HG02571 (cell line): ENCODE data around the gene SOSTDC1.

Source experiments
- ATAC-seq: cut with Tn5 transposase; IDR thresholded peaks from one replicate; pipeline ENCODE4 v1.9.1; 2021; ENCODE audit warnings: mild to moderate bottlenecking, moderate library complexity; ENCODE audit not compliant: unreplicated experiment

Gene SOSTDC1

DNA sequence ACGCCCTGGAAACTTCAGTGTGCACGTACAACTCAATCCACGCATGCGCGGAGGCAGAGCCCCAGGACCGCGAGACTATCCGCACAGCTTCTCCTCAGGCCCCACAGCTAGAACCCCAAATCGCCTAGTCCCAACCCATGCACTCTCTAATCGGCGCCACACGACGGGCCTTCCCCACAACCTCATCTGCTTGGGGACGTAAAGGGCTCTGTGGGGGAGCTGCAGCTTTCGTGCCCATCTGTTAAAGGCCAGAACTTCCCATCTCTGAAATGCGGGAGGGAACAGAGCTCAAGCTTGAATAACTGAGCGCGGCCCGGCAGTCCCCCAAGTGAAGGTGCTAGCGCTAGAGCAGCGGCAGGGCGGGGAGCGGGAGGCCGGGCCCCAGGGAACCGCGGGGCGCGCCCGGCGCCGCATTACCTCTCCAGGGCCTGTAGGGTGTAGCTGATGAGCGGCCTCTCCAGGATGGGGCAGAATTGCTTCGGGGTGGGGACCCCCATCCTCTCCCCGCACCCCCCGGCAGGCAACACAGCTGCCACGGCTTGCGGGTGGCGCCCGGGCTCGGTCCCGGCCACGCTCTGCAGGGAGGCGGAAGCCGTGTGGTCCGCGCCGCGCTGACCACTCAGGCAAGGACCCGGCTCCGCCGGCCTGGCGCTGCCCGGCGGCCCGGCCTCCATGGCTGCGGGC, 44.7 kb downstream of the SOSTDC1 start:
- ATAC-seq: peak; percentile 86

DNA sequence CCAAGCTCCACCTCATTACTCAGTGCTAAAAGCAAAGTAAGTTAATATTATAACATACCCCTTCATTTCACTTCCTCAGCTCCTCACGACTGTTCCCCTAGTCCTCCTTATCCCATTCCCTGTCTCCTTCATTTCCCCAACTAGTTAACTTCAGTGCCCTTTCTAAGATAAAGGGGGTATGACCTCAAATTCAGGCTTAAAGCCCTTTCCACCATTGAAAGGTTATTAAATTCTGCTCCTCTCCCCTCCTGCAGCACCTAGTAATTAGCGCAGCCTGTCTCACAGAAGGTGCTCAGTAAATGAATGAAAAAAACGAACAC, 45.2 kb downstream of the SOSTDC1 start:
- ATAC-seq: no peak

DNA sequence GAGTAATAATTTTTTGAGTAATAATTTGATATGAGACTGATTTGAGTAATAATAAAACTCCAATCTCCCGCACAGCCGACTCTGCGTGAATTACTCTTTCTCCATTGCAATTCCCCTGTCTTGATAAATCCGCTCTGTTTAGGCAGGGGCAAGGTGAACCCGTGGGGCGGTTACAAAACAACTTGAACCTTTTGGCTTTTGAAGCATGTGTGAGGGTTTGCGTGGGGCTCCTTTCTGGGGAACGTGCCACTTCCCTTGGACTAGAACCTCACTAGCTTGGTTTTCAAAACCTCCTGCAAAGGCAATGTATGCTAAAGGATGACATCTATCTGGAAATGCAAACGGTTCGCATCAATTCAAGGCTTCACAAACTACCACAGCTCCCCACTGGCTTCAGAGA, 45.7 kb downstream of the SOSTDC1 start:
- no peak for ATAC-seq

DNA sequence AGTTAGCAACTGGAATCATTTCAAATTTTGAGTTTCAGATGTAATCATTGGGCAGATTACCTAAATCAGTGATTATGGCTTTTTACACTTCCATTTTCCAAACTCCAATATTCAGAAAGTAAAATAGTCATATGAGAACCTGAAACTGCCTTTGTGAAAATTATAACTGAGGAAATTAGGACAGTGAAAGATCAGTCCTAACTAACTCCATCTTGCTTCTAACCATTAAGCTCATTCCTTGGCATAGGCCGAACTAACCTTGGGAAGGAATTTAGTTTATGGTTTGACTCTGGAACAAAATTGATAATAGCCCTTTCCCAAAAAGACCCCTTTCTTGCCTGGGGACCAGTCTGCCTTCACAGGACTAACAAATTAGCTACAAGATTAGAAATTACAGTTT, 46.4 kb downstream of the SOSTDC1 start:
- no peak for ATAC-seq

DNA sequence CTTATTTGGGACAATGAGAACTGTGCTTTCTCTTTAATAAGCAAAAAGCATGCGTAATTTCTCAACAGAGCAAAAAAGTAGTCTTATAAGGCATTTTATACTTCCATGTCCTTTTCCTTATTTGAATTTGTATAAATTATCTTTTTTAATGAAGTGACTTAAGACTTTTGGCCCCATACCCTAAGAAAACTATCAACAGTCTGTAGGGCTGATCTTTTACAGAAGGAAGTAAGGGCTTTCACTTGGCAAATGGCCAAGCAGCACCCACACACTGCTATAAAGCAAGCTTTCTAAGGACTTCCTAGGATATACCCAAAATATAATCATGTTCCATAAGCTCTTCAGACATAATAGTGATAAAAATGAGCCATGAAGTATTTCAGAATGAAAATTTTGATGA, 47.6 kb downstream of the SOSTDC1 start:
- no peak for ATAC-seq

DNA sequence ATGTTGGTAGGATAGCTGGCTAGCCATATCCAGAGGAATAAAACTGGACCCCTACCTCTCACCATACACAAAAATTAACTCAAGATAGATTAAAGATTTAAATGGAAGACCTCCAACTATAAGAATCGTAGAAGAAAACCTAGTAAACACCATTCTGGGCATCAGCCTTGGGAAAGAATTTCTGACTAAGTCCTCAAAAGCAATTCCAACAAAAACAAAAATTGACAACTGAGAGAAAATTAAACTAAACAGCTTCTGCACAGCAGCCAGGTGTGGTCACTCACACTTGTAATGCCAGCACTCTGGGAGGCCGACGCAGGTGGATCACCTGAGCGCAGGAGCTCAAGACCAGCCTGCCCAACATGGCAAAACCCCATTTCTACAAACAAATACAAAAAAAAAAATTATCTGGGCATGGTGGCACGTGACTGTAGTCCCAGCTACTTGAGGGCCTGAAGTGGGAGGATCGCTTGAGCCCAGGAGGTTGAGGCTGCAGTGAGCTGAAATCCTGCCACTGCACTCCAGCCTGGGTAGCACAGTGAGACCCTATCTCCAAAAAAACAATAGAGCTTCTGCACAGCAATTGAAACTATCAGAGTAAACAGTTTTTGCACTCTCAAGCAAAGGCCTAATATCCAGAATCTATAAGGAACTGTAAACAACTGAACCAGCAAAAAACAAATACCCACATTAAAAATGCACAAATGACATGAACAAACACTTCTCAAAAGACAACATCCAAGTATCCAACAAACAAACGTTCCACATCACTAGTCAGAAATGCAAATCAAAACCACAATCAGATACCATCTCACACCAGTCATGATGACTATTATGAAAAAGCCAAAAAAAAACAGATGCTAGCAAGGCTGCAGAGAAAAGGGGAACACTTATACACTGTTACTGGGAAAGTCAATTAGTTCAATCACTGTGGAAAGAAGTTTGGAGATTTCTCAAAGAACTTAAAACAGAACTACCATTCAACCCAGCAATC, 49.0 kb downstream of the SOSTDC1 start:
- no peak for ATAC-seq

DNA sequence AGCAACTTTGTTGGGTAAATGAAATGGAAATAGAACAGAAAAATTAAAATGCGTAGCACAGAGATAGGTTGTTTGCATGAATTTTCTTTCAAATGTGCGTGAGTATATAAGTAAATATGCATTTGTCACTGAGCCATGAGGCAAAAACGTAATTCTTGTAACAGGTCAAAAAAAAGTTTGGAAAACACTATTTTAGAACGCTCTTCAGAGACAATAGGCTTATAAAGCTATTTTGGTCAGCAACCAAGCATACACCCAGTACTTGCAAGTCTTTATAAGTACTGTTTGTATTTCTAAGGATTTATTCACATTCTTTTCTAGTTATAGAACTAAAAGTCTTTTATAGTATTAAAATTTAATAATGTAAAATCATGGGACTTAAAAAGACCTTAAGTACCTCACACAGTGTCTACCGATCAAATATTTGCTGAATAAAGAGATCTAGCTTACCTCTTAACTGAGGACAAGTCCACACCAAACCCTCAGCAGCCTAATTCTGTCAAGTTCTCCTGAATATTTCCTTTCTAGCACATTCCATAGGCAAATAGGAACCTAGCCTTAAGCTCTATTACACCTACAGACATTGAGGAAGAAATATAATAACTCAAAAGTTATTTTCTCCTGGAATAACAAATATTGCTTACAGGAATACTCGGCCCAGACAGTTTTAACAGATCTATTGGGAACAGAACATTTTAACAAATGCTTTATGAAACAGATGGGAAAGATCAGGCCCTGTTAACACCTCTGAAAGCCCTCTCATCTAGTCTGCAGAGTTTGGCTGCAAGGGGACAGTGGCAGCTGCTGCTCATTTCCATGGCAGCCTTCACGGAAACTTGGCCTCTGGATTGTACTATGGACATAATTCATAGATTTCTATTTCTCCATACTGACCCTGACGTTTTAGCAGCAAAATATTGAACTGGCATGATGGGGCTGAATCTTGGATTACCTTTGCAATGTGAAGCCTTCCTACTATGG, 53.0 kb downstream of the SOSTDC1 start:
- no peak for ATAC-seq
